HFF-Myc (cell line): ENCODE data around the gene NPY1R.

Experiments
- DNase-seq: peaks from one replicate; pipeline ENCODE4 v3.0.0-alpha.2; 2011; ENCODE audit warnings: low read depth; ENCODE audit errors: extremely low read depth
- H3K4me3 ChIP-seq: replicated peaks from 2 replicates; pipeline ENCODE4 v1.5.1; 2011; ENCODE audit warnings: low read depth, mild to moderate bottlenecking, control low read depth, low read length
- CTCF ChIP-seq: IDR thresholded peaks from 2 replicates; pipeline ENCODE4 v1.5.1; 2012; ENCODE audit warnings: mild to moderate bottlenecking, low read depth, low read length, control low read depth; ENCODE audit errors: missing control alignments

The NPY1R gene

GRCh38 chr4:163330916-163331628 lies 1.3 kb downstream of the NPY1R start:
- no peak for TF ChIP-seq CTCF
- no peak overlapping the region for H3K4me3 ChIP-seq

GRCh38 chr4:163317110-163317509 lies 15.3 kb downstream of the NPY1R start:
- no peak for DNase-seq
- no peak for TF ChIP-seq CTCF
- no peak overlapping the region for H3K4me3 ChIP-seq

More at GRCh38 chr4:163330916-163331628, 1.3 kb downstream of the NPY1R start:
- no peak for DNase-seq

- no peak for DNase-seq
- TF ChIP-seq CTCF = no peak
- no peak overlapping the region for H3K4me3 ChIP-seq
These were observed 22.9 kb downstream of the NPY1R start for GRCh38 chr4:163309466-163309865.

GRCh38 chr4:163303069-163303468 lies 29.3 kb downstream of the NPY1R start:
- no peak for TF ChIP-seq CTCF
- no peak overlapping the region for H3K4me3 ChIP-seq
- no peak for DNase-seq

- TF ChIP-seq CTCF = no peak
- no peak for DNase-seq
- no peak overlapping the region for H3K4me3 ChIP-seq
These were observed 32.0 kb downstream of the NPY1R start for GRCh38 chr4:163300445-163300844.

GRCh38 chr4:163295138-163295537 lies 37.3 kb downstream of the NPY1R start:
- no peak overlapping the region for H3K4me3 ChIP-seq
- no peak for DNase-seq
- TF ChIP-seq CTCF = no peak

- no peak for DNase-seq
- no peak overlapping the region for H3K4me3 ChIP-seq
- no peak for TF ChIP-seq CTCF
These were observed 48.1 kb downstream of the NPY1R start for GRCh38 chr4:163284304-163284703.
